Activated T-helper 1 cell treated with Interleukin-2 at 50 U/mL for 16 hours (primary cell): Measurements from ENCODE around the gene FAM161B.
"Not testable (repeated sequence)": the region's sequence is repeated elsewhere in the genome, so short reads cannot be mapped to it uniquely, and the experiment has no call there.

Experiments
- DNase-seq: peaks from one replicate; pipeline ENCODE4 v3.0.0-alpha.2; 2020; ENCODE audit warnings: low read depth

FAM161B gene

DNA sequence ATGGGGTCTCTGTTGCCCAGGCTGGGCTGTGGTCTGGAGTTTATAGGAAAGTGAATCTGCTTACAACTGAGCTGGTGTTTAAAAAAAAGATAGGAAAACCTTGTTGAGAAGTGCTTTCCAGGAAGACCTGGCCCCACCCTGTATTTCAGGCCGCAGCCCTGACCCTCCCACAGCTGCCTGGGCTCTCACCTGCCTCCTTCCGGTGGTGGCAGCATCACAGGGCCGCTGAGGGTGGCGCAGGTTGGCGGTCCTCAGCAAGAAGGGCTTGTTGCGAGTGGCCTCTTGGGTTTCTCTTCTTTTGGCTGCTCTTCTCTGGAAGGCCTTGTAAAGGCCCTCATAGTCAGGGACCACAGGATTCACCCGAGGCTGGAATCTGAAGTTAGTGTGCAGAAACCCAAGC lies 7.7 kb downstream of the FAM161B start:
- DNase-seq = no peak

DNA sequence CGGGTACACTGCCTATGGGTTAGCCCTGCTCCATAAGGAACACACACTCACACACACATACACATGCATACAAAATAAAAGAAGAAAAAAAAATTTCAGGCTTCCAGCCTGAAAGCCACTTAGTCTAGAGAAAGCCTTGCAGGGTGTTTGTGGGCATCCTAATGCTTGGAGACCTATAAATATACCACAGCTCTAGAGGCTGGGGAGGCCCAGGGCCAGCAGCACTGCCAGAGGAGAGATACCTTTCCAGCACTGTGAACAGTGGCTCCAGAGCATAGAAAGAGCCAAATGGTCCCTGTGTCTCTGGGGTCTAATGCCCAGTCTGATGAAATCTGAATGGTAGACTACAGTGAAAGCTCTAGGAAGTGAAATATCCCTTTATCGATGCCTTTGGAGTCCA lies 12.9 kb downstream of the FAM161B start:
- no peak for DNase-seq

- no peak for DNase-seq
Observed at GRCh38 chr14:73936548-73936947, 13.3 kb downstream of the FAM161B start.

- DNase-seq = no peak
Observed at GRCh38 chr14:73935666-73936065, 14.2 kb downstream of the FAM161B start.

- DNase-seq = no peak
Observed at GRCh38 chr14:73924337-73924736, 25.6 kb downstream of the FAM161B start.

- DNase-seq = not testable (repeated sequence)
Observed at GRCh38 chr14:73919457-73919856, 30.4 kb downstream of the FAM161B start.

- DNase-seq = no peak
Observed at GRCh38 chr14:73916324-73916723, 33.6 kb downstream of the FAM161B start.

- no peak for DNase-seq
Observed at GRCh38 chr14:73913256-73913655, 36.6 kb downstream of the FAM161B start.

- DNase-seq = no peak
Observed at GRCh38 chr14:73909681-73910080, 40.2 kb downstream of the FAM161B start.

GRCh38 chr14:73903028-73903427 lies 46.9 kb downstream of the FAM161B start:
- no peak for DNase-seq

DNA sequence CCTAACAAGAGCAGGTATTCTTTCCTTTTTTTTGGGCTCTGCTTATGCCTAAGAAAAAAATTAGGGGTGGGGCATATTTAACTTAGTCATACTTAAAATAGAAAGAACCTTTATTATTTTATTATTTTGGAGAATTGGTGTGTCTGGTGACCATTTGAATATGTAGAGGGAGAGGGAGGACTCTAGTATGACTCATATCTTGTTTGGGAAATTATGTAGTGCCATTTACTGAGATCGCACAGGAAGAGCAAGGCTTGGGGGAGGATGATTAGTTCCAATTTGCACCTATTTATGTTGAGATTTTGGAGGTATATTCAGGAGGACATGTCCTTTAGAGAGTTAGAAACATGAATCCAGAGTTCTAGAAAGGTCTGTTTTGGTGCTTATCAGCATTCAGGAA lies 53.4 kb downstream of the FAM161B start:
- no peak for DNase-seq

- DNase-seq = no peak
Observed at GRCh38 chr14:73895939-73896338, 54.0 kb downstream of the FAM161B start.

- not testable (repeated sequence) for DNase-seq
Observed at GRCh38 chr14:73894180-73894687, 55.7 kb downstream of the FAM161B start.

DNA sequence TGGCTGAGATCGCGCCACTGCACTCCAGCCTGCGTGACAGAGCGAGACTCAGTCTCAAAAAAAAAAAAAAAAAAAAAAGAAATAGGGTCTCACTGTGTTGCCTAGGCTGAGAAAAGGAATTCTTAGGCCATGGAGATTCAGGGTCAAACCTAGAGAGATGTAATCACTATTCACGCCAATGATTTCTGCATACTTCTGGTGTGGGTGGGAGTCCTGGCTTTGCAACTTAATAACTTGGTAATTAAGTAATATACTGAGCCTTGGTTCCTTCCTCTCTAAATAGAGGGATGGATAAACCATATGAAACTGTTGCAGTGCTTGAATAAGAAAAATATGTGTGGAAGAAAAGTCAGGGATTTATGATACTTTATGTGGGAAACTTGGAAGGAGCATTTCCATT lies 60.5 kb downstream of the FAM161B start:
- no peak for DNase-seq

DNA sequence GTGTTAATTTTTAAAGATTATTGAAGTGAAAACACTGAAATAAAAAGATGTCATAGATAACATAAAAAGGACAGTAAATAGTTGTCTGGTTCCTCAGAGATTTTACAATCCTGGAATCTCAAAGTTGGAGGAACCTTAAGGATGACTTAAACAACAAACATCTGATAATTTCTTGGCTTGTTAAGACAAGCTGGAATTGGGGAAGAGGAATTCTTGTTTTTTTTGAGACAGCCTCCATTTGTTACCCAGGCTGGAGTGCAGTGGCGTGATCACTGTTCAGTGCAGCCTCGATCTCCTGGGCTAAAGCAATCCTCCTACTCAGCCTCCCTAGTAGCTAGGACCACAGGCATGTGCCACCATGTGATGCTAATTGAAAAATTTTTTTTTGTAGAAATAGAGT lies 60.9 kb downstream of the FAM161B start:
- no peak for DNase-seq

GRCh38 chr14:73888460-73888725 lies 61.5 kb downstream of the FAM161B start:
- no peak for DNase-seq

DNA sequence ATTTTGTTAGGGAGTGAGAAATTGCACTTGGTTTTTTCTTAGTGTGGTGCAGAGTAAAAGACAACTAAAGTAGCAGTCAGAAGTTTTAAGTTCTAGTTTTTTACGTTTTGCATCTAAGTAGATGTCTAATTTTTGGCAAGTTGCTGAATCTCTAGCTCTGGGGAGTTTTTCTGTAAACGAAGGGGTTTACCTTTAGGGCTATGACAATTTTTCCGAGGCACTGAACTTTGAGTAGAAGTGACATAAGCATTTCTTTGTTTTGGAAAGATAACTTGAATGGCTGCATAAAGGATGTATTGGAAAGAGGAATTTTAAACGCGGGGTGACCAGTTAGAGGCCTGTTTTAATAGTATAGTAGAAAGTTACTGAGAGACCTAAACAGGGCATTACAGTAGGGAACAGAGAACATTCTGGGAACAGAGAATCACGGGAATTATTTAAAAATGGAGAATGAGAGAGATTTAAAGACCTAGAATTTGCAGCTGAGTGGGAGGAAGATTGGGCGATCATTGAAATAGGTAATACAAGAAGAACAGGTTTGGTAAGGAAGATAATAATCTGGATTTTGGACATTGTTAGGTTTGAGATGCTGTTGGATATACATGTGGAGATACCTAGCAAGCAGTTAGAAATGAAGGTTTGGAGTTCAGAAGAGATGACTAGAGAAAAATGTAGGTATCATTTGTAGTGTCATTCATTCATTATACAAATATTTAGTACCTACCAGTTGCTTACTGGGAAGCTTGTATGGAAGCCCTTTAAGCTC lies 62.0 kb downstream of the FAM161B start:
- DNase-seq = no peak

- DNase-seq = no peak
Observed at GRCh38 chr14:73887318-73887616, 62.6 kb downstream of the FAM161B start.

DNA sequence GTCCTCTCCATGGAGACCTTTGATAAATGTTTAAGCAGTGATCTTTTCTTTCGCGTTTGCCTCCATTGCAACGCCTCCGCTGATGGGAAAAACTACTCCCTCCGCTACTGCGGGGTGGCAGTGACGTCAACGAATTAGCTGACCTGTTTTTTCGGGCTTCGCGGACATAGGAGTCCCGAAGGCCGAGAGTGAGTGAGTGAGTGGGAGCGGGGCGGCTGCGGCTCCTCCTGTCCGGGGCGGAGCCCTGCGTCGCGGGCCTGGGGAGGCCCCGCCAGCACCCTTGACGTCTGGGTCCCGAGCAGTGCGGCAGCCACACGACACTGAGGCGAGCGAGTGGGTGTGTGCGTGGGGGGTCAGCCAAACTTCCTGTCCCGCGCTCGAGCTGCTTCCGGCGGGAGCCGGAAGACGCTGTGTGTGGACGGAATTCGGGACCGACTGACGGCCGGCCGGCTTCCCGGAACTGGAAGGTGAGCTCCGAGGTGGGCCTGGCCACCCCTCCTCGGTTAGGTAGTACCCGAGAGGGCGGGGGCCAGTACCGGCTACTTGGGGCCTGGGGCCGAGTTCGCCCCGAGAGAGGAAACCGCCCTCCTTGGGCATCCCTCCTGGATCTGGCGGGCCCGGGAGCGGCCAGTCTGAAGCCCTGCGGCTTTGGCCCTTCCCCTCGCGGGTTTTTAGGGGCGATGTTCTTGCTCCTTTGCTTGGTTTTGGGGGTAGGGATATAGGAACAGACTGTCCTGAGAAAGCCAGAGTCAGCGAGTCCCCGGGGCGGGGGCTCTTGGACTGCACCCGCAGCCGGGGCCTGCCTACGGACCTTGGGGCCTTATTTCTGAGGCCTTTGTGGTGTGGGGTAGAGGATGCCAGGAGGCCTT lies 63.2 kb downstream of the FAM161B start, which contains the start of gene ZNF410:
TSS of gene ZNF410 (plus strand) at position 411 of the 869 bp plus-strand sequence. CDS start 5,317 bp downstream, outside the sequence.
- peak; percentile 77 for DNase-seq

GRCh38 chr14:73884438-73885190 lies 65.3 kb downstream of the FAM161B start:
- DNase-seq = no peak
